ENCODE results near the gene OLFML2B.
"Not testable (repeated sequence)": the region's sequence is repeated elsewhere in the genome, so short reads cannot be mapped to it uniquely, and the experiment has no call there.

The OLFML2B gene

DNA sequence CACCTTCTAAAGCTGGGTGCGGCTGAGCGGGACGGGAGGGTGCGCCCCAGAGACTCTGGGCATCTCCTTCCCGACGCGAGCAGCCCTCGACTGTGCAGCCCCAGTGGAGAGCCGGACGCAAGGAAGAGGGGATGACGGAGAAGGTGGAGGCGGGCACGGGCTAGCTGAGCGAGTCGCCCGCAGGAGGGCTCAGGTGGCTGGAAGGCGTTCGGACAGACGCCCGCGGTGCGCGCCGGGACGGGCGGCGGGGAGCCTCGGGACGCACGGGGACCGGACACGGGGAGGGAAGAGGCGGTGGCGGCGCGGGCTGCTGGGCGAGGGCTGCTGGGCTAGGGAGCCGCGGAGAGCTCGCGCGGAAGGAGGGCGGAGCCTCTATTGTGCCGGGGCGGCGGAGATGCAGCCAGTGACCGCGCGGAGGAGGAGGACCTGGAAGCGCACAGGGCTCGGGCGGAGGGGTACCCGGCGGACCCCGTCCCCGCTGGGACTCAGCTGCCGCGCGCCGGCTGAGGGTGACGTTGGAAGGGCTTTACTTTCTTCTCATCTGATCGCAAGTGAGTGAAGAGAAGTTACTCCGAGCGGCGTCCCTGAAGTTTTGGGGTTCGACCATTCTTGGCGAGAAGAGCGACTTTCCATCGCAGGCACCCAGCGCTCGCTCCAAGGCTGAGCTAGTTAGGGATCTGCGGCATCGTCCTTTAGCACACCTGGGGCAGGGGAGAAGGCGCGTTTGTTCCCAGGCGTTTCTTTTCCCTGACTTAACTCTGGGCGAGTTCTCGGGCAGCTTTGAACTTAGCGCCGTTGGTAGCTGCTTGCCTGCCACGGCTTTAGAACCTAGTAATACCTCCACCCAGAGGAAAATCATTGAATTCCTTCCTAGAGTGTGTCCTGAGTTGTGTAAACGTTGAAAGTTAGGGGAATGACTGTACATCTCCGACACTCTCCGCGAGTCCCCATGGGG, at the start of gene OLFML2B:
Gene OLFML2B, minus strand, starts transcription at position 323 of the 955 bp plus-strand sequence. CDS start 439 bp downstream, outside the sequence.
- DNase-seq = peak; percentile 62
- in situ Hi-C loops (cut with MboI; ENCODE audit: low pct_unique_long_range_greater_than_20kb, low sequenced_read_pairs) = no loop called here

- in situ Hi-C loops (cut with MboI; ENCODE audit: low pct_unique_long_range_greater_than_20kb, low sequenced_read_pairs) = no loop called here
- DNase-seq = no peak
Measured at GRCh38 chr1:162072740-162073139, 49.1 kb upstream of the OLFML2B start.

DNA sequence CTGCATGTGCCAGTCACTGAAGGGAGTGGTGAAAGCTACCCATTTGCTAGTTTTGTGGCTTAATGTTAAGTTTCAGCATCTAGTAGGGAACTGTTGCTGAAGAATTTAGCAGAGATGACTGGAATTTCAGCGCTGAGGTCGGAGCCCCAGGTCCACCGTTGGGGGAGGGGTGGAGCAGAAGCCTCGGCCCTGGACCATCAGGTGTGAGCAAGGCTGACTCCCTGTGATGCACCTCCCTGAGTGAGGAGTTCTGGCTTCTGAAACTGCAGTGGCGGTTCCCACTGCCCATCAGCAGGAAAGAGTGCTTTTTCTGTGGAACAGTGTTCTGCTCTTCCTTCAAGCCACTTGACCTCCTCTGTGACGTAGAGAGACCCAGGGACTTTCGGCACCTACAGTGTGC, 47.2 kb upstream of the OLFML2B start:
- no peak for DNase-seq
- in situ Hi-C loops (cut with MboI; ENCODE audit: low pct_unique_long_range_greater_than_20kb, low sequenced_read_pairs) = no loop called here

- in situ Hi-C loops (cut with MboI; ENCODE audit: low pct_unique_long_range_greater_than_20kb, low sequenced_read_pairs) = no loop called here
- DNase-seq = no peak
Measured at GRCh38 chr1:162070094-162070748, 46.6 kb upstream of the OLFML2B start.

DNA sequence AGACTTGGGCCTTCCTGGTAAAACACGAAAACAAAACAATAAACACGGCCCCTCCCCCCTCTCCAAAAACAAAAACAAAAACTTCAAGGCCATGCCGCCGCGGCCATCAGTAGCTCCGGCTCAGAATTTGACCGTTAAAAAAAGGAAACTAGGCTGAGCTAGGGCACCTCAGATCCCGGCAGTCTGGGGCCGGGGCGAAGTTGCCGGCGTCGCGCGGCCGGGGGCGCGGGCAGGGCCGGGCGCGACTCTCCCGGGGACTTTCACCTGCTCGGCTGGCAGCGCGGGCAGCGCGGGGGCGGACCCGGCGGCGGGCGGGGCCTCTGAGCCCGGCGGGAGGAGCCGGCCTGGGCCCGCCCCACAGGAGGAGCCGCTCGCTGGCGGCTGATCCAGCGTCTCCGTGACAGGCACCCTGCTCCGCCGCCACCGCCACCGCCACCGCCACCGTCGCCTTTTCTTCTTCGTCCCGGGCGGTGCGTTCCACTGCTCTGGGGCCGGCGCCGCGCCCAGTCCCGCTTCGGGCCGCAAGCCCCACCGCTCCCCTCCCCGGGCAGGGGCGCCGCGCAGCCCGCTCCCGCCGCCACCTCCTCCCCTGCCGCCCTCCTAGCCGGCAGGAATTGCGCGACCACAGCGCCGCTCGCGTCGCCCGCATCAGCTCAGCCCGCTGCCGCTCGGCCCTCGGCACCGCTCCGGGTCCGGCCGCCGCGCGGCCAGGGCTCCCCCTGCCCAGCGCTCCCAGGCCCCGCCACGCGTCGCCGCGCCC, 45.8 kb upstream of the OLFML2B start, which contains the start of gene NOS1AP:
Gene NOS1AP, plus strand, starts transcription at position 358 of the 760 bp plus-strand sequence. CDS start 487 bp downstream, outside the sequence.
- in situ Hi-C loops (cut with MboI; ENCODE audit: low pct_unique_long_range_greater_than_20kb, low sequenced_read_pairs) = no loop called here
- DNase-seq = peak; percentile 62

DNA sequence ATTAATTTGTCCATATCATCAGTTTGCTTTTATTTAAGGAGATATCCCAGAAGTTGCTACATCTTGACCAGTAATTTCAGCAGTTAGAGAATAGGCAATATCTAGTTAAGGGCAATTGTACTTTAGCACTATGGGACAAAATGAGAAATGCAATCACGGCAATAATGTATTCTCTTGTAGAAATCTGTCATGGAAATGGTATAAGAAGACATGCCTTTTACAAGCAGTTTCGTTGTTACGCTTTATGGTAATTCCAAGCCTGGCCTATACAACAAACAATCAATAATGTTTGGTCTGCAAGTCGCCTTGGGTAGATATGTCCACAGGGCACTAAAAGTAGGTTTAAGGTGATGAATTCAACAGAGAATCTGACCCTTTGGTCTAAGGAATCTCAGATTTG, 44.6 kb upstream of the OLFML2B start:
- no peak for DNase-seq
- in situ Hi-C loops (cut with MboI; ENCODE audit: low pct_unique_long_range_greater_than_20kb, low sequenced_read_pairs) = no loop called here

DNA sequence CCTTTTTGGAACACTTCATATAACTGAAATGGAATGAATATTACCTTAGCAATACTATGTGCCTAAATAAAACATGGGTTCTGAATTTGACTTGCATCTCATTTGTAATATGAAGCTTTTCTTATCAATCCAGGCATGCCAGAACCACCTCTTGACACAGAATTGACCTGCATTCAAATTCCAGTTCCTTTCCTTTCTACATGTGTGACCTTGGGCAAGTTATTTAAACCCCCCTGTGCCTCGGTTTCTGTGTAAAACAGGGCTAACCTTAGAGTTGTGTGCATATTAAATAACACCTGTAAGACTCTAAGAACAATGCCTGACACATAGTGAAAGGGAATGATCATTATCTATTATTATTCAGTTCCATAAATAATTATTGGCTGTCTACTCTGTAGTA, 43.8 kb upstream of the OLFML2B start:
- DNase-seq = no peak
- in situ Hi-C loops (cut with MboI; ENCODE audit: low pct_unique_long_range_greater_than_20kb, low sequenced_read_pairs) = no loop called here

DNA sequence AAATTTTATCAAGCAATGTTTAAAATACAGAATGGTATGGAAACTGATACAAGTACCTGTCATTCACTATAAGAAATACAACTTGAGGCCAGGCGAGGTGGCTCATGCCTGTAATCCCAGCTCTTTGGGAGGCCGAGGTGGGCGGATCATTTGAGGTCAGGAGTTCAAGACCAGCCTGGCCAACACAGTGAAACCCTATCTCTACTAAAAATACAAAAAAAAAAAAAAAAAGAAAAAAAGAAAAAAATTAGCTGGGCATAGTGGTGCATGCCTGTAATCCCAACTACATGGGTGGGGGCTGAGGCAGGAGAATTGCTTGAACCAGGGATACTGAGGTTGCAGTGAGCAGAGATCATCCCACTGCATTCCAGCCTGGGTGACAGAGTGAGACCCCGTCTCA, 43.2 kb upstream of the OLFML2B start:
- DNase-seq; in situ Hi-C loops (cut with MboI; ENCODE audit: low pct_unique_long_range_greater_than_20kb, low sequenced_read_pairs): not testable (repeated sequence)

GRCh38 chr1:162065016-162065415, 41.3 kb upstream of the OLFML2B start:
- DNase-seq = no peak
- in situ Hi-C loops (cut with MboI; ENCODE audit: low pct_unique_long_range_greater_than_20kb, low sequenced_read_pairs) = no loop called here

DNA sequence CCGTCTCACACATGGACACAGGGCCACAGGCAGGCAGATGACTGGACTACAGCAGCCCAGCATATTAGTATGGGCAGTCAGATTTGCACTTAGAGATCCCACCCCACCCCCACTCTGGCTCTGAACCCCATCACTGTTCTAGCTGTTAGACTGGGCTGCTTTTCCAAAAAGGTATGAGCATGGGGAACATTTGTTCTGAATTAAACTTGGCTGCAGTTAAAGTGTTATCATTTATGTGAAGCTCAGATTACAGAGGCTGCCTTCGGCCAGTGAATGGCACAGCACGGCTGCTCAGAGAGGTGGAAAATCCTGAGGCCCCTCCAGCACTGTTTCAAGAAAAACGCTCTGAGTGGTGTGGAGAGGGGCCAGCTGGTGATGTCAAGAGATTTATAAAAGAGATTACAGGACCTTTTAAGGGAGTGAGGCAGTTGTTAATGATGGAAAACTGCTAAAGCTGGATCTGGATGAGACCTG, 38.9 kb upstream of the OLFML2B start:
- in situ Hi-C loops (cut with MboI; ENCODE audit: low pct_unique_long_range_greater_than_20kb, low sequenced_read_pairs) = no loop called here
- no peak for DNase-seq

DNA sequence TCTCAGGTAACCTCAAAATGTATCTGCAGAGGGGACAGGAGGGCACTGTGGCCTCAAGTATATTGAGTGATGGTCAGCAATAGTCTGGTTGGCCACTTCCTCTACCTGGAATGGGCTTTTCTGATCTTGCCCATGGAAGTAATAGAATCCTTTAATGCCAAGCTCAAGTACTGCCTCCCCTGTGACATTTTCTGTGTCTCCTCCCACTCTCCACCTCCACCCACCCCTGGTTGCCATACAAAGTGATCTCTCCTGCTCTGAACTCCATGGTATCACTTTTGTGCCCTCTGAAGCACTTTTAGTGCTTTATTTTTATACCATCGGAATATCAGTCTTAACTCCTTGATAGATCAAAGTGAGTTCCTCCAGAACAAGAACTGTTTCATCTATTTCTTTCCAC, 36.6 kb upstream of the OLFML2B start:
- in situ Hi-C loops (cut with MboI; ENCODE audit: low pct_unique_long_range_greater_than_20kb, low sequenced_read_pairs) = no loop called here
- DNase-seq = no peak

DNA sequence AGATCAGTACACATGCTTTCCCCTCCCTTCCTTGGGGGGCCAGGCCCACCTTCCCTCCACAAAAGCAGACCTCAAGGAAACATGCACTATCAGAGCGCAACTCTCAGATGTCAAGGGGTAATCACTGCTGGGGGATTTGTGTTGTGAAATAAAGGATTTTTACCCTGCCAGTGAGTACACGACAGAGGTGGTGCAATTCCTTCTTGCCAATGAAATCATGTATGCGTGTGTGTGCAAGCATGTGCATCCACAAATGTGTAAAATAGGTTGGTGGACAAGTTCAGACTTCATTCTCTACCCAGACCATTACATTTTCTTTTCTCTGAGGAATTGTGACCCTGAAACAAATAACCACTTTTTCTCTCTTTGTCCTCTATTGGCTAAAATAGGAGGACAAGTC, 36.1 kb upstream of the OLFML2B start:
- in situ Hi-C loops (cut with MboI; ENCODE audit: low pct_unique_long_range_greater_than_20kb, low sequenced_read_pairs) = no loop called here
- no peak for DNase-seq

GRCh38 chr1:162056579-162056978, 32.9 kb upstream of the OLFML2B start:
- in situ Hi-C loops (cut with MboI; ENCODE audit: low pct_unique_long_range_greater_than_20kb, low sequenced_read_pairs) = no loop called here
- DNase-seq = no peak

- in situ Hi-C loops (cut with MboI; ENCODE audit: low pct_unique_long_range_greater_than_20kb, low sequenced_read_pairs) = no loop called here
- peak; percentile 59 for DNase-seq
Measured at GRCh38 chr1:162056043-162056442, 32.4 kb upstream of the OLFML2B start.

DNA sequence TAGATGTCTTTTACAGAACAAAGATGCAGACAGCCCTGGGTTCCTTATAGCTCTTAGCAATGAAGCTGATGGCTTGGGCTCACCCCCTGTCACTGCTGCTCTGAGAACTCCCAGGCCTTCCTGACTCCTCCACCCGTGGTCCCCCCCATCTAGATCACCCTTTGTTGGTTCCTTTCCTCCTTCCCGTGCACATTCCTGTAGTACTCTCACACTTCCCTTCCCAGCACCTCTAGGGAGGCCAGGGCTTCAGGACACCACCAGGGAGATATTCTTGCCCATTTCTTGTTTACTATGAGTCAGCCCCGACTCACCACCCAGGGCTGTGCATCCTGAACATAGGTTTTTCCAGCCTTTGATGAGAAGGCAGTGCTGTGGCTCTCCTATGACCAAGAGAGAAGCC, 31.4 kb upstream of the OLFML2B start:
- in situ Hi-C loops (cut with MboI; ENCODE audit: low pct_unique_long_range_greater_than_20kb, low sequenced_read_pairs) = no loop called here

DNA sequence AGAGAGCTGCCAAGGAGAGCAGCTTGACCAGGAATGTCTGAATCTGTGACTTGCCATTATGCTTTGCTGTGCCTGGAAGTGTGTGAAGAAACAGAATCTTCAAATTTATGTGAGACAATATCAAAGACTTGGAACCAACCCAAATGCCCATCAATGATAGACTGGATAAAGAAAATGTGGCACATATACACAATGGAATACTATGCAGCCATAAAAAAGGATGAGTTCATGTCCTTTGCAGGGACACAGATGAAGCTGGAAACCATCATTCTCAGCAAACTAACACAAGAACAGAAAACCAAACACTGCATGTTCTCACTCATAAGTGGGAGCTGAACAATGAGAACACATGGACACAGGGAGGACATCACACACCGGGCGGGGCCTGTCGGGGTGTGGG, 30.3 kb upstream of the OLFML2B start:
- in situ Hi-C loops (cut with MboI; ENCODE audit: low pct_unique_long_range_greater_than_20kb, low sequenced_read_pairs); DNase-seq: not testable (repeated sequence)

More for the DNA sequence above, 31.4 kb upstream of the OLFML2B start:
- DNase-seq = no peak

DNA sequence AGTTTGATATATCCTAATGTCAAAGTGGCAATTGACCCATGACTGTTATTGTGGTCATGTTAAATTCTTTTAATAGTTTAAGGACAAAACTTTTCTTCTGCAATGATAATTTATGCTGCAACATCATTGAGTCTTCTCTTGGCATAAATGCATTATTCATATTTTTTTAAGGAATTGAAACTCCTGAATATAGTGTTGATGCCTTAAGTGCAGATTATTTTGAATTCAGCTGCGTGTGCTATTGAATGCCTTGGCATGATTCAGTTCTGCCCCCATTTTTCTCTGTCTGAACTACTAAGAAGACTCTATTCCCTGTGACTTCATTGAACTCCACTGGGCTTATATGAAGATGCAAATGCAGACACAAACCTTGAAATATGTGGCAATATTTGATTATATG, 23.3 kb upstream of the OLFML2B start:
- no peak for DNase-seq
- in situ Hi-C loops (cut with MboI; ENCODE audit: low pct_unique_long_range_greater_than_20kb, low sequenced_read_pairs) = no loop called here

DNA sequence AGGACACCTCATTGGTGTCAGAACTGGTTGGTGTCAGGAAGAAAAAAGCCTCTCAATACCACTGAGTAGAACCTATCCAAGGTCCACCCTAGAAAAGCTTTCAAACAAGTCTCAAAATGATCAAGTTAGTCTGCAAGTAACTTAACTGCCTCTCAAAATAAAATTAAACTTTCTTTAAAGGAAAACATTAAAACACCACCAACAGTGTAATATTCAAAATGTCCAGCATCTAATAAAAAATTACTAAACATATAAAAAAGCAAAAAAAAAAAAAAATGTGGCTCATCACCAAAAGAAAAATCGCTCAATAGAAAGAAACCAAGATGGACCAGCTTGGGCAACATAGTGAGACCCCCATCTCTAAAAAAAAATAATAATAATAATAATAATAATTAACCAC, 18.7 kb upstream of the OLFML2B start:
- in situ Hi-C loops (cut with MboI; ENCODE audit: low pct_unique_long_range_greater_than_20kb, low sequenced_read_pairs) = no loop called here
- no peak for DNase-seq

DNA sequence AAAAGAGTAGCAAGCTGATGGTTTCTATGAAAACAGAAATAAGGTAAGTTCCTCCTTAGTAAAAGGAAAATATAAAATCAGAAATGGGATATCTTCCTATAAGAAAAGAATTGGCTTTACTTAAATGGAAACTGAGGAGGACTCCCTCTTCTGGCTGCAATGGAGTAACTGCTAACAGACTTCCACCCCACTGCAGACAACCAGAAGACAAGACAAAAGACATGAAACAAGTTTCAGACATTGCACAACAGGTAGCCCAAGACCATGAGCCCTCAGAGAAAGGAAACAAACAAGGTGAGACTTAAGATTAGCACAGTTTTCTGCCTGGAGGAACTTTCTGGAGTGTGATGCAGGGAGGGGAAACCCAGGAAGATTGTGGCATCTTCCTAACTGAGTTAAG, 17.0 kb upstream of the OLFML2B start:
- in situ Hi-C loops (cut with MboI; ENCODE audit: low pct_unique_long_range_greater_than_20kb, low sequenced_read_pairs) = no loop called here
- DNase-seq = peak; percentile 42
